Endothelial cell of umbilical vein (primary cell): ENCODE measurements around the gene ERG.

Experiments
- CTCF ChIP-seq, 2 donors: IDR thresholded peaks; 1 replicate in 1 of 2; 2 replicates in 1 of 2; pipeline ENCODE4 v1.5.1; 2011; ENCODE audit warnings: low read length in 2 of 2, mild to moderate bottlenecking in 2 of 2, moderate library complexity in 2 of 2, control low read depth in 1 of 2, inconsistent platforms in 1 of 2, low read depth in 1 of 2; ENCODE audit not compliant: insufficient read depth in 1 of 2; ENCODE audit errors: extremely low read depth in 1 of 2
- FOS ChIP-seq: IDR thresholded peaks from 2 replicates; pipeline ENCODE4 v1.6.1; 2011; ENCODE audit warnings: mild to moderate bottlenecking, low read length, moderate library complexity, borderline replicate concordance; ENCODE audit not compliant: insufficient read depth
- MAX ChIP-seq: IDR thresholded peaks from 2 replicates; pipeline ENCODE4 v1.6.1; 2011; ENCODE audit not compliant: insufficient read depth, insufficient read length
- POLR2A ChIP-seq: IDR thresholded peaks from 2 replicates; pipeline ENCODE4 v1.6.1; 2012; ENCODE audit warnings: low read depth, mild to moderate bottlenecking, control low read depth, low read length

- no peak for TF ChIP-seq CTCF (IDR thresholded peaks at IDR 0.05; ENCODE audit: extremely low read depth in 1 of 2, insufficient read depth in 1 of 2, low read depth in 1 of 2, low read length in 2 of 2)
- no peak for TF ChIP-seq FOS
- TF ChIP-seq MAX, result no peak
- TF ChIP-seq POLR2A, result no peak
These were observed 146.9 kb downstream of the ERG start for GRCh38 chr21:38351176-38351959.
